T-helper 2 cell treated with Interferon-gamma antibody and Interleukin-4, amounts not matched to agents 5 μg/mL and 100 μg/mL, for 36 hours (primary cell): ENCODE measurements around the gene GRID2.
A peak's percentile ranks its signal among the peaks of the same experiment; 100 is the strongest.
"Not testable (repeated sequence)": the region's sequence is repeated elsewhere in the genome, so short reads cannot be mapped to it uniquely, and the experiment has no call there.

ENCODE experiments used
- DNase-seq: peaks from one replicate; pipeline ENCODE4 v3.0.0; 2021; ENCODE audit warnings: low spot score
- H3K27ac Mint-ChIP-seq: one replicate; pipeline ENCODE4 v1.8.0; 2021; ENCODE audit warnings: mild to moderate bottlenecking, mixed read lengths
- H3K27me3 Mint-ChIP-seq: one replicate; pipeline ENCODE4 v1.8.0; 2021; ENCODE audit warnings: low read depth, mixed read lengths
- H3K36me3 Mint-ChIP-seq: one replicate; pipeline ENCODE4 v1.8.0; 2021; ENCODE audit warnings: low read depth, mixed read lengths
- H3K4me1 Mint-ChIP-seq: one replicate; pipeline ENCODE4 v1.8.0; 2021; ENCODE audit warnings: low read depth, mixed read lengths
- H3K4me3 Mint-ChIP-seq: one replicate; pipeline ENCODE4 v1.8.0; 2022; ENCODE audit warnings: mild to moderate bottlenecking, moderate library complexity, mixed read lengths
- H3K9me3 Mint-ChIP-seq: one replicate; pipeline ENCODE4 v1.8.0; 2021; ENCODE audit warnings: mixed read lengths

Gene GRID2

GRCh38 chr4:93261207-93261606 is 957.4 kb downstream of the GRID2 start:
- H3K27me3 Mint-ChIP-seq = no peaks in the 10 kb centered on the region
- no peak overlapping the region for H3K27ac Mint-ChIP-seq
- no peaks in the 10 kb centered on the region for H3K4me1 Mint-ChIP-seq
- H3K9me3 Mint-ChIP-seq = peaks cover under 1% of the 10 kb centered on the region
- no peaks in the 10 kb centered on the region for H3K36me3 Mint-ChIP-seq
- DNase-seq = no peak
- H3K4me3 Mint-ChIP-seq = no peak overlapping the region

- Mint-ChIP-seq H3K27ac (no peak overlapping the region), H3K27me3 (no peaks in the 10 kb centered on the region), H3K9me3 (peaks cover 8% of the 10 kb centered on the region), H3K36me3 (no peaks in the 10 kb centered on the region), H3K4me3 (no peak overlapping the region), H3K4me1 (no peaks in the 10 kb centered on the region)
- no peak for DNase-seq
Observed at GRCh38 chr4:93263166-93263565, 959.4 kb downstream of the GRID2 start.

DNA sequence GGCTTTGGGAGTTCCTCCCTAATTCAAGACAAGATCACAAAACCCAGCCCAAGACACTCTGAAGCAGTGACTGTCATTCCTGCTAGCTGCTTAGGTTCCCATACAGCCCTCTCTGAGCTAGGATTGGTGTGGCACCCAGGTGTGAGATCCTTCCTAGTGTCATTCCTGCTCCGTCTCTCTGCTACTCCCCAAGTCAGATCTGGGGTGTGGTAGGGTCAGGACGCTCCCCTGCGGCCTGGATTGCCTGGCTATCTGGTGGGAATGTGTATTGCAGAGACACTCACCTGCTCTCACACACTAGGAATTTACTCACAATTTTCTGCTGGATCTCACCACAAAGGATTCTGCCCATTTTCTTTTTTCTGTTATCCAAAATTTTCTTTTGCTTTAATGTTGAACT is 964.0 kb downstream of the GRID2 start:
- peaks cover 13% of the 10 kb centered on the region for H3K9me3 Mint-ChIP-seq
- no peaks in the 10 kb centered on the region for H3K36me3 Mint-ChIP-seq
- DNase-seq = no peak
- H3K27me3 Mint-ChIP-seq = no peaks in the 10 kb centered on the region
- H3K4me1 Mint-ChIP-seq = no peaks in the 10 kb centered on the region
- H3K4me3 Mint-ChIP-seq = no peak overlapping the region
- no peak overlapping the region for H3K27ac Mint-ChIP-seq

- DNase-seq = no peak
- no peaks in the 10 kb centered on the region for H3K9me3 Mint-ChIP-seq
- no peaks in the 10 kb centered on the region for H3K4me1 Mint-ChIP-seq
- no peaks in the 10 kb centered on the region for H3K27me3 Mint-ChIP-seq
- H3K4me3 Mint-ChIP-seq = no peak overlapping the region
- H3K27ac Mint-ChIP-seq = no peak overlapping the region
- no peaks in the 10 kb centered on the region for H3K36me3 Mint-ChIP-seq
Observed at GRCh38 chr4:93285346-93285745, 981.6 kb downstream of the GRID2 start.

- no peaks in the 10 kb centered on the region for H3K27me3 Mint-ChIP-seq
- no peaks in the 10 kb centered on the region for H3K36me3 Mint-ChIP-seq
- no peaks in the 10 kb centered on the region for H3K4me1 Mint-ChIP-seq
- H3K9me3 Mint-ChIP-seq = peaks cover 4% of the 10 kb centered on the region
- H3K27ac Mint-ChIP-seq = no peak overlapping the region
- no peak for DNase-seq
- no peak overlapping the region for H3K4me3 Mint-ChIP-seq
Observed at GRCh38 chr4:93289241-93289640, 985.5 kb downstream of the GRID2 start.

DNA sequence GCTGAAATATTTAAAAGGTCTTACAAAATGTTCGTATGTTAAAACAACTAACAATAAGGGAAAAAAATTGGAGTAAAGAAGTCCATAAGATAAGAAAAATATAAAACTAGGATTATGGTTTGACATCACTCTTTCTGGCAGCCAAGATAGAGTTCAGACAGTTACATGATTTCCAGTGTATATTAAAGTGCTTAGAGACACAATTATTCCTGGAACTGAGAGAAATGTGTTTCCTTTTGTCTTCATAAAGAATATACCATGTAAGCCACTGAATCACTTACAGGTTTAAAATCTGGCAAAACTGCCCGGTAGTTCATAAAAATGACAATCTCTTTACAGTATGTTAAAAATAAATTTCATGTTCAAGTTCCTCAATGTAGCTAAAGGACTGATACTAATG is 986.1 kb downstream of the GRID2 start:
- Mint-ChIP-seq H3K9me3 (peaks cover 4% of the 10 kb centered on the region), H3K4me3 (no peak overlapping the region), H3K27me3 (no peaks in the 10 kb centered on the region), H3K36me3 (no peaks in the 10 kb centered on the region), H3K4me1 (no peaks in the 10 kb centered on the region), H3K27ac (no peak overlapping the region)
- DNase-seq = no peak

DNA sequence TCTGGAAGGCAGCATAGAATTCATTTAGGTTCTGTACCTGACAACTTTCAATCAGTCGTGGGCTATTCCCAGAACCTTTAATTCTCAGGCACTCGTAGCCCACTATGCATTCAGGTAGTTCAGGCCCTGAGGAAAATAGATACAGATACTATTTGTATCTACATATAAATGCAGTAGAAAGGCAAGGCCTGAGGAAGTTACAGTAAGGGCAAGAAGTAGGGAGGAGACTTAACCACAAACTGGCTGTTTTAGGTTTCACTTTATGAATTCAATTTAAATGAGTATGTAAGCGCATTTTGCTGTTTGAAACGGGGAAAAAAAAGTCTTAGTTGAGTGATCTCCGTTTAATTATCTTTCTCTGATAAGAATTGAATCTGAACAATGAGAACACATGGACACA is 995.4 kb downstream of the GRID2 start:
- Mint-ChIP-seq H3K4me1 (no peaks in the 10 kb centered on the region), H3K4me3 (peak overlapping the region; percentile 40), H3K27ac (peak overlapping the region; percentile 53)

GRCh38 chr4:93300780-93301555 is 997.2 kb downstream of the GRID2 start:
- H3K36me3 Mint-ChIP-seq, H3K27me3 Mint-ChIP-seq, DNase-seq, H3K9me3 Mint-ChIP-seq, H3K27ac Mint-ChIP-seq, H3K4me1 Mint-ChIP-seq, H3K4me3 Mint-ChIP-seq: not testable (repeated sequence)

More for the DNA sequence above, 995.4 kb downstream of the GRID2 start:
- Mint-ChIP-seq H3K9me3 (peaks cover 4% of the 10 kb centered on the region), H3K27me3 (no peaks in the 10 kb centered on the region), H3K36me3 (no peaks in the 10 kb centered on the region)
- no peak for DNase-seq

DNA sequence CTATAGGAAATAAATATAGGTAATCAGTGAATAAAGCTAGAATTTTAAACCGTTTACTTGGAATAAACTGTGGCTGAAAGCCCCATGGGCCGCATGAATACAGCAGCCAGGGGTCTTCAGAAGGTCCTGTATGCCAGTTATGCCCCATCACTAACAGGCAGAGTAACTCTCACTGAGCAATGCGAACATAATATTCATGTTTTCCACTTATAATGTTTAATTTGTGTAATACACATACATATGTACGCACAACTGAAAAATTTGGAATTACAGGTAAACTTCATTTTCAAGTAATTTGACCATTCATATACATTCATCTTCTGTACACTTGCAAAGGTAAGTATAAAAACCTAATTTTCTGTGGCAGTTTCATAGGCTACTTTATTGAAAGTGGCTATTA is 998.5 kb downstream of the GRID2 start:
- no peaks in the 10 kb centered on the region for H3K9me3 Mint-ChIP-seq
- H3K4me1 Mint-ChIP-seq = no peaks in the 10 kb centered on the region
- no peaks in the 10 kb centered on the region for H3K27me3 Mint-ChIP-seq
- DNase-seq = no peak
- H3K27ac Mint-ChIP-seq = no peak overlapping the region
- H3K36me3 Mint-ChIP-seq = no peaks in the 10 kb centered on the region
- no peak overlapping the region for H3K4me3 Mint-ChIP-seq

- no peak overlapping the region for H3K4me3 Mint-ChIP-seq
- H3K36me3 Mint-ChIP-seq = no peaks in the 10 kb centered on the region
- H3K4me1 Mint-ChIP-seq = no peaks in the 10 kb centered on the region
- H3K27me3 Mint-ChIP-seq = no peaks in the 10 kb centered on the region
- no peak for DNase-seq
- no peaks in the 10 kb centered on the region for H3K9me3 Mint-ChIP-seq
- no peak overlapping the region for H3K27ac Mint-ChIP-seq
Observed at GRCh38 chr4:93303440-93303839, 999.7 kb downstream of the GRID2 start.

GRCh38 chr4:93312299-93312698 is 1008.5 kb downstream of the GRID2 start:
- no peaks in the 10 kb centered on the region for H3K4me1 Mint-ChIP-seq
- no peaks in the 10 kb centered on the region for H3K27me3 Mint-ChIP-seq
- H3K36me3 Mint-ChIP-seq = no peaks in the 10 kb centered on the region
- peaks cover 4% of the 10 kb centered on the region for H3K9me3 Mint-ChIP-seq
- DNase-seq = no peak
- H3K27ac Mint-ChIP-seq = no peak overlapping the region
- no peak overlapping the region for H3K4me3 Mint-ChIP-seq

DNA sequence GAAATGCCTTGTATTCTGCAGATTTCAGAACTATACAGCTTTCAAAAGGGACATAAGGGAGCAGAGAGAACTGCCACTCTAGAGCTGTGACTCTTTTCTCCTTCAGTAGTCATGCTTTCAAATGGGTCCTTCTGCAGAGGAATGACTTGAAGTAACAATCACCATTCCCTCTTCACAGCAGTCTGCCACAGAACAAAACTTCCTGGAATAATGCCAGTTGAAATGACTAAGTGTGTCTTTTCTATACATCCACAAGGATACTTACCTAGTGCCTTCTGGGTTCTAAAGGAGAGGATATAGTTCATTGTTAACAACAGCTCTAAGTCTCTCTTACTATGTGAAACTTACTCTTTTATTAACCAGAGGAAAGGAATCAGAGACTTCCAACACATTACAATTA is 1009.4 kb downstream of the GRID2 start:
- Mint-ChIP-seq H3K4me3 (no peak overlapping the region), H3K4me1 (no peaks in the 10 kb centered on the region), H3K27me3 (no peaks in the 10 kb centered on the region), H3K36me3 (no peaks in the 10 kb centered on the region), H3K27ac (no peak overlapping the region), H3K9me3 (peaks cover 4% of the 10 kb centered on the region)
- DNase-seq = no peak

- Mint-ChIP-seq H3K4me3 (no peak overlapping the region), H3K9me3 (peaks cover 3% of the 10 kb centered on the region), H3K4me1 (no peaks in the 10 kb centered on the region), H3K36me3 (no peaks in the 10 kb centered on the region), H3K27ac (no peak overlapping the region), H3K27me3 (no peaks in the 10 kb centered on the region)
- DNase-seq = no peak
Observed at GRCh38 chr4:93317057-93317456, 1013.3 kb downstream of the GRID2 start.

- no peak overlapping the region for H3K4me3 Mint-ChIP-seq
- DNase-seq = no peak
- peaks cover 3% of the 10 kb centered on the region for H3K9me3 Mint-ChIP-seq
- H3K4me1 Mint-ChIP-seq = no peaks in the 10 kb centered on the region
- H3K27ac Mint-ChIP-seq = no peak overlapping the region
- no peaks in the 10 kb centered on the region for H3K27me3 Mint-ChIP-seq
- H3K36me3 Mint-ChIP-seq = no peaks in the 10 kb centered on the region
Observed at GRCh38 chr4:93317561-93317960, 1013.8 kb downstream of the GRID2 start.

DNA sequence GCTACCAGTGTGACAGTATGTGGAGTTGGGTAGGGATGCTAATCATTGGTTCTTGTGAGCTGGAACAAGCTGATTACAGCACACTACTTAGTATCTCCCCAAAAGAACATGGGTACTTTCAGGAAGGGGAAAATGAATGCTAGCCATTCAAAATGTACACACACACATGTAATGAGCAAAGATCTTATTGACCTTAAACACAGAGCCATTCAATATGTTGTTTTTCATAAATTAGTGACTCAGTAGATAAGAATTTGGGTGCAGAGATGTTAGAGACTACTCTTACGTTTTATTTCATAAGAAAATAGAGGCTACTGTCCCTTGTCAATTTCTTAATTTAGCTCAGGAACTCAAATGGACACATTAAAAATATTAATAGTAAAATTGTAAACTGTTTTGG is 1015.3 kb downstream of the GRID2 start:
- H3K27me3 Mint-ChIP-seq = no peaks in the 10 kb centered on the region
- H3K4me3 Mint-ChIP-seq = no peak overlapping the region
- no peak for DNase-seq
- H3K27ac Mint-ChIP-seq = no peak overlapping the region
- H3K9me3 Mint-ChIP-seq = peaks cover 7% of the 10 kb centered on the region
- H3K36me3 Mint-ChIP-seq = no peaks in the 10 kb centered on the region
- no peaks in the 10 kb centered on the region for H3K4me1 Mint-ChIP-seq
